Cardiac muscle cell (in vitro differentiated cells and primary cell): ENCODE data around the gene GNGT2. TPM values are rescaled to one million over a fixed set of nuclear protein-coding genes. Genes with fewer than 3 reads are reported as not detected.

ENCODE experiments used
- DNase-seq, 2 donors: peaks; one replicate each; pipeline versions ENCODE4 v3.0.0 to v3.0.0-alpha.2; 2010 to 2017; ENCODE audit warnings: low read depth in 1 of 2, low spot score in 1 of 2
- H3K27ac ChIP-seq: fragments of 200-600 bp; sonication (generic); 2 replicates; pipeline ENCODE4 v1.5.1; 2016
- H3K27me3 ChIP-seq: fragments of 200-600 bp; sonication (generic); 2 replicates; pipeline ENCODE4 v1.6.0; 2016; ENCODE audit warnings: control low read depth
- H3K36me3 ChIP-seq: fragments of 200-600 bp; sonication (generic); 2 replicates; pipeline ENCODE4 v1.5.1; 2016; ENCODE audit warnings: control low read depth
- H3K4me1 ChIP-seq: fragments of 200-600 bp; sonication (generic); 2 replicates; pipeline ENCODE4 v1.8.1; 2017; ENCODE audit warnings: low read depth, mild to moderate bottlenecking, mixed run types
- H3K4me3 ChIP-seq: fragments of 200-600 bp; sonication (generic); 2 replicates; pipeline ENCODE4 v1.5.1; 2016; ENCODE audit warnings: mild to moderate bottlenecking
- H3K9me3 ChIP-seq: fragments of 200-600 bp; sonication (generic); 2 replicates; pipeline ENCODE4 v1.5.1; 2017; ENCODE audit warnings: low read depth, mild to moderate bottlenecking, control low read depth
- polyA plus RNA-seq: library from polyadenylated mRNA; unstranded; fragments of >200 nt; fragmentation: Nextera tagmentation; extraction: Ambion mirVana; gene quantifications from 2 replicates; pipeline ENCODE4 v1.2.1, GENCODE V29; 2016
- total RNA-seq: library from RNA; depleted of rRNA; stranded (reverse); fragments of >200 nt; gene quantifications from 2 replicates; pipeline ENCODE4 v1.2.3, GENCODE V29; 2016
- TF ChIP-seq, protein P1 (sequence below): IDR thresholded peaks from 2 replicates; pipeline ENCODE4 v1.5.1; 2012; ENCODE audit warnings: low read depth, mild to moderate bottlenecking, low read length

The GNGT2 gene
- total and polyA plus RNA-seq, 2 experiments from 2014 or later = not detected

GRCh38 chr17:49223517-49224197 lies 13.3 kb upstream of the GNGT2 start:
- peak; percentile 34 to 65 for DNase-seq
- Histone ChIP-seq H3K27me3 (peaks cover 69% of the 10 kb centered on the region), H3K27ac (no peak overlapping the region), H3K4me1 (no peaks in the 10 kb centered on the region), H3K4me3 (no peak overlapping the region), H3K36me3 (no peaks in the 10 kb centered on the region), H3K9me3 (no peaks in the 10 kb centered on the region)
- TF ChIP-seq, protein P1, sequence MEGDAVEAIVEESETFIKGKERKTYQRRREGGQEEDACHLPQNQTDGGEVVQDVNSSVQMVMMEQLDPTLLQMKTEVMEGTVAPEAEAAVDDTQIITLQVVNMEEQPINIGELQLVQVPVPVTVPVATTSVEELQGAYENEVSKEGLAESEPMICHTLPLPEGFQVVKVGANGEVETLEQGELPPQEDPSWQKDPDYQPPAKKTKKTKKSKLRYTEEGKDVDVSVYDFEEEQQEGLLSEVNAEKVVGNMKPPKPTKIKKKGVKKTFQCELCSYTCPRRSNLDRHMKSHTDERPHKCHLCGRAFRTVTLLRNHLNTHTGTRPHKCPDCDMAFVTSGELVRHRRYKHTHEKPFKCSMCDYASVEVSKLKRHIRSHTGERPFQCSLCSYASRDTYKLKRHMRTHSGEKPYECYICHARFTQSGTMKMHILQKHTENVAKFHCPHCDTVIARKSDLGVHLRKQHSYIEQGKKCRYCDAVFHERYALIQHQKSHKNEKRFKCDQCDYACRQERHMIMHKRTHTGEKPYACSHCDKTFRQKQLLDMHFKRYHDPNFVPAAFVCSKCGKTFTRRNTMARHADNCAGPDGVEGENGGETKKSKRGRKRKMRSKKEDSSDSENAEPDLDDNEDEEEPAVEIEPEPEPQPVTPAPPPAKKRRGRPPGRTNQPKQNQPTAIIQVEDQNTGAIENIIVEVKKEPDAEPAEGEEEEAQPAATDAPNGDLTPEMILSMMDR = peak; percentile 98

DNA sequence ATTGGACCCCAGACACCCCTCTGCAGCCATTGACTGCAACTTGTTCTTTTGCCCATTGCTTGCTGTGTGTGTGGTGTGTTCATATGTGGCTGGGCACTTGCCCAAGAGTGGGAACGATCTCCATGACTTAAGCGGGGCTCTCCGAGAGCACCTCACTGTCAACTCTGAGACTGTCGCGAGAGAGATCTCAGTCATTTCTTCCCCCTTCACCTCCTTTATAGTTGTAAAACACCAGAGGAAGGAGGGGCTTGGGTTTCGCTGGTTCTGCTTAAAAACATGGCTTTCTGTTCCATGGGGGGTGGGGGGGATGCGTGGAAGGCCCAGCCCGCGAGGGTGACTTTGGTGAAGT lies 12.8 kb upstream of the GNGT2 start:
- TF ChIP-seq, protein P1 = no peak
- H3K27ac ChIP-seq = no peak overlapping the region
- H3K4me1 ChIP-seq = no peaks in the 10 kb centered on the region
- no peaks in the 10 kb centered on the region for H3K36me3 ChIP-seq
- no peak for DNase-seq
- no peaks in the 10 kb centered on the region for H3K9me3 ChIP-seq
- peaks cover 67% of the 10 kb centered on the region for H3K27me3 ChIP-seq
- H3K4me3 ChIP-seq = no peak overlapping the region

GRCh38 chr17:49219987-49220386 lies 9.6 kb upstream of the GNGT2 start:
- Histone ChIP-seq H3K27me3 (peaks cover 38% of the 10 kb centered on the region), H3K9me3 (no peaks in the 10 kb centered on the region), H3K36me3 (no peaks in the 10 kb centered on the region), H3K4me1 (no peaks in the 10 kb centered on the region), H3K4me3 (no peak overlapping the region), H3K27ac (no peak overlapping the region)
- no peak for DNase-seq
- TF ChIP-seq, protein P1 = no peak

DNA sequence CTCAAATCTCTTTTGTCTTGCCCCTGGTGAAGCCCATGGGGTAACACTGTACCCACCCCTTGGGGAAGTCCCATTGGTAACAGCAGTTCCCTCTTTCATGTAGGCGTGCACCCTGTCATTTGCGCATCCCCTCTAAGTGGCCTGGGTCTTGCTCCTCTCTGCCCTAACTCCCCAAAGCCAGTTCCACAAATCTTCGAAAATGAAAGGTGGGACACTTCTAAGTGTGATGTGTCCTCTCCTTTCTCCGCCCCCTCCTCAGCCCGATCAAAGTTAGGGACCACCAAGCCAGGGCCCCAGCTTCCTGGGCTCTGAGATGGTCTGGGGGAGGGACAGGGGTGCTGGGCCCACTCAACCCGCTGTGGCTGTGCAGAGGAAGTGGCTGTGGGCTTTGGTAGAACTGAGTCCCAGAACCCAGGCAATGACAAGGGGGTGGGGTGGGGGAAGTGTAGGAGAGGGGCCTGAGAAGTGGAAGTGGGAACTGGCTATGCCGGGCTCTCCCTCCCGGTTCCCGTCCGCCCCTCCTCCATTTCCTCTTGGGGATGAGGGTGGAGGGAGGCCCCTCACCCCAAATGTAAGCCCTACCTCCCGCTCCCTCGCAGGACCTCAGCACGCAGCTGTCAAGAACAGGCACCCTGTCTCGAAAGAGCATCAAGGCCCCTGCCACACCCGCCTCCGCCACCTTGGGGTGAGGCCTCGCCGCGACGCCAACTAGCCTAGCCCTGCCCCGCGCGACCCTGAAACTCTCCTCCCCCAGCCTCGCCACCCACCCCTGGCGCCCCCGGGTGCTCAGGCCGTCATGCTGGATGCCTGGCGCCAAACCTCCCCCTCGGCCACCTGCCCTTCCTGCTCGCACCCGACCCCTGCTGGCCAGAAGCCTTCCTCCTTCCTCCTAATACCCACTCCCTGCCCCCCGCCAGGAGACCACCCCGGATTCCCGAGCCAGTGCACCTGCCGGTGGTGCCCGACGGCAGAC lies 8.9 kb upstream of the GNGT2 start:
- Histone ChIP-seq H3K4me3 (no peak overlapping the region), H3K4me1 (no peaks in the 10 kb centered on the region), H3K9me3 (no peaks in the 10 kb centered on the region), H3K27ac (no peak overlapping the region), H3K27me3 (peaks cover 30% of the 10 kb centered on the region), H3K36me3 (no peaks in the 10 kb centered on the region)
- TF ChIP-seq, protein P1 = peak; percentile 16
- no peak for DNase-seq

DNA sequence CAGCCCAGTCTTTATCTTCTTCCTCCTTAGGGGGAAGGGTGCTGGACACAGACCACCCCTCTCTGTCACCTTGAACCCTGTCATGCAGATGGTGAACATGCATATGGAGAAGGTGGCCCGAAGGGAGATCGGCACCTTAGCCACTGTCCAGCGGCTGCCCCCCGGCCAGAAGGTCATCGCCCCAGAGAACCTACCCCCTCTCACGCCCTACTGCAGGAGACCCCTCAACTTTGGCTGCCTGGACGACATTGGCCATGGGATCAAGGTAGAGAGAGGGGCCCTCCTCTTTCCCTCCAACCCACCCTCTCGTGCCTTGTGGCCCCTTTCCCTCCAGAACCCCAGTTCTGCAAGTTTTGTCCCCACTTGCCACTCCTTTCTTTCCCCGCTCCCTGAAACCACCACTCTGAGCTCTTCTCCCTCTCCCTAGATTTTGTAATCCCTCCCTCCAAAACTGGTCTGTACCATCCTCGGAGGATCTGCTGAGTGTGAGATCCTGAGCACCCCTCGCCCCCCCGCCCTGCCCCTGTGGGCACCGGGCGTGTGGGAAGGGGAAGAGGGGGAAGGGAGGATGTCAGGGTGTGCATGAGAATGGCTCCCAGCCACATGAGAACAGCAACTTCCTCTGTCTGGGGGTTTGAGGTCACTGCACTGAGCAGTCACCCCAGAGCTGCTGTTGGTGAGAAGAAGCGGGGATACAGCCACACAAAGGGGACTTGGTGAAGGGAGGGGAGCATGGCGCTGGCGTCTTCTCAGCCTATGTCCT lies 7.5 kb upstream of the GNGT2 start:
- TF ChIP-seq, protein P1 = no peak
- H3K27ac ChIP-seq = no peak overlapping the region
- DNase-seq = no peak
- H3K9me3 ChIP-seq = no peaks in the 10 kb centered on the region
- no peak overlapping the region for H3K4me3 ChIP-seq
- H3K27me3 ChIP-seq = peaks cover 16% of the 10 kb centered on the region
- H3K36me3 ChIP-seq = no peaks in the 10 kb centered on the region
- H3K4me1 ChIP-seq = no peaks in the 10 kb centered on the region
